Loucy (cell line): ENCODE measurements around the gene PLEKHA6.

ENCODE experiments used
- EZH2phosphoT487 ChIP-seq: fragments of 200-600 bp; IDR thresholded peaks from 2 replicates; pipeline ENCODE4 v1.6.1; 2018; ENCODE audit warnings: antibody characterized with exemption, mild to moderate bottlenecking, moderate library complexity, borderline replicate concordance
- TF ChIP-seq, protein P1 (sequence below): fragments of 200-600 bp; sonication (generic); conservative IDR thresholded peaks from 2 replicates; pipeline ENCODE4 v1.5.1; 2014; ENCODE audit warnings: mild to moderate bottlenecking, antibody characterized with exemption, low read length

DNA sequence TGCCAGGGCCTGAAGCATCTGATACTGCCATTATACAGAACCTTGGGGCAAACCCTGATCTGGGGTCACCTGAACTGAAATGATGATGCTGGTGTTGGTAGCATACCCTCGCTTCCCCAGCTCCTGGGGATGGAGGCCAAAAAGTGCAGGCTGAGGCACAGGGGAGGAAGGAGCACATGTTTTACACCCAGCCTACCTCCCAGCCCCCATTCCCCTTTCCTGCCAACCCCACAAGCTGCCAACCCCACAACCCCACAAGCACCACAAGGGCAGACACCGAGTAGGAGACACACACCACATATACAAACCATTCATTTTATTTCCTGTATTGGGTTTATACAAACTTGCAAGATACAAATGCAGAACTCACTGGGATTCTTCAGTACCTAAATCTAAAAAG is 141.2 kb downstream of the PLEKHA6 start:
- TF ChIP-seq, protein P1, sequence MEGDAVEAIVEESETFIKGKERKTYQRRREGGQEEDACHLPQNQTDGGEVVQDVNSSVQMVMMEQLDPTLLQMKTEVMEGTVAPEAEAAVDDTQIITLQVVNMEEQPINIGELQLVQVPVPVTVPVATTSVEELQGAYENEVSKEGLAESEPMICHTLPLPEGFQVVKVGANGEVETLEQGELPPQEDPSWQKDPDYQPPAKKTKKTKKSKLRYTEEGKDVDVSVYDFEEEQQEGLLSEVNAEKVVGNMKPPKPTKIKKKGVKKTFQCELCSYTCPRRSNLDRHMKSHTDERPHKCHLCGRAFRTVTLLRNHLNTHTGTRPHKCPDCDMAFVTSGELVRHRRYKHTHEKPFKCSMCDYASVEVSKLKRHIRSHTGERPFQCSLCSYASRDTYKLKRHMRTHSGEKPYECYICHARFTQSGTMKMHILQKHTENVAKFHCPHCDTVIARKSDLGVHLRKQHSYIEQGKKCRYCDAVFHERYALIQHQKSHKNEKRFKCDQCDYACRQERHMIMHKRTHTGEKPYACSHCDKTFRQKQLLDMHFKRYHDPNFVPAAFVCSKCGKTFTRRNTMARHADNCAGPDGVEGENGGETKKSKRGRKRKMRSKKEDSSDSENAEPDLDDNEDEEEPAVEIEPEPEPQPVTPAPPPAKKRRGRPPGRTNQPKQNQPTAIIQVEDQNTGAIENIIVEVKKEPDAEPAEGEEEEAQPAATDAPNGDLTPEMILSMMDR = no peak
- TF ChIP-seq EZH2phosphoT487 = no peak
